DOHH2 (cell line): ENCODE data around the gene MNT.

Experiments used
- CTCF ChIP-seq: fragments of 200-600 bp; sonication (generic); IDR thresholded peaks from one replicate; pipeline ENCODE4 v1.5.1; 2014; ENCODE audit warnings: antibody characterized with exemption, mild to moderate bottlenecking, low read depth, low read length; ENCODE audit not compliant: poor library complexity, severe bottlenecking
- EZH2phosphoT487 ChIP-seq: fragments of 200-600 bp; sonication (generic); IDR thresholded peaks from 2 replicates; pipeline ENCODE4 v1.6.1; 2017; ENCODE audit warnings: borderline replicate concordance, mild to moderate bottlenecking, antibody characterized with exemption, low read length, moderate library complexity, mixed read lengths

- TF ChIP-seq CTCF (no peak), EZH2phosphoT487 (no peak)
Measured at GRCh38 chr17:2396568-2397246, 4.2 kb downstream of the MNT start.
